ENCODE measurements around the gene LPAR1. TPM values are rescaled to one million over a fixed set of nuclear protein-coding genes. Genes with fewer than 3 reads are reported as not detected.

Gene LPAR1
- total RNA-seq, 1 experiment from 2014 or later, result 28.3 TPM

GRCh38 chr9:110894731-110895130, 143.5 kb downstream of the LPAR1 start:
- BruUV-seq (replicated peaks), result no TSS peak
- Histone ChIP-seq H3K36me3 (ENCODE audit: insufficient read depth, low read length, poor library complexity, severe bottlenecking) (no peaks in the 10 kb centered on the region), H3K4me3 (ENCODE audit: low read depth, low read length, poor library complexity, severe bottlenecking) (no peak overlapping the region), H3K4me1 (ENCODE audit: insufficient read depth, low read length, poor library complexity, severe bottlenecking) (peaks cover 33% of the 10 kb centered on the region), H3K27ac (ENCODE audit: low read depth, low read length, poor library complexity, severe bottlenecking) (no peak overlapping the region), H3K27me3 (replicated peaks; ENCODE audit: insufficient read depth, low read depth, low read length, poor library complexity) (no peaks in the 10 kb centered on the region), H3K9me3 (ENCODE audit: low read depth, low read length, poor library complexity, severe bottlenecking) (no peaks in the 10 kb centered on the region)
- no peak for DNase-seq (ENCODE audit: low spot score)
- POLR2A ChIA-PET (ENCODE audit: low non-redundant PET), result no interaction called here
- CTCF ChIA-PET, result no interaction called here
- intact Hi-C loops (cut with micrococcal nuclease; ENCODE audit: unreplicated experiment), result loop anchor here (5.0 to 10.0 kb wide), 3 partner anchors 133 to 400 kb away; no protein-coding TSS in a partner anchor
- TF ChIP-seq EZH2 (IDR thresholded peaks at IDR 0.05; ENCODE audit: borderline replicate concordance, low read depth, low read length, poor library complexity, severe bottlenecking), result no peak
- no peak for TF ChIP-seq CTCF (conservative IDR thresholded peaks at IDR 0.05; ENCODE audit: low read depth, low read length)

- Histone ChIP-seq H3K4me1 (ENCODE audit: insufficient read depth, low read length, poor library complexity, severe bottlenecking) (peaks cover 43% of the 10 kb centered on the region), H3K4me3 (ENCODE audit: low read depth, low read length, poor library complexity, severe bottlenecking) (no peak overlapping the region), H3K27me3 (replicated peaks; ENCODE audit: insufficient read depth, low read depth, low read length, poor library complexity) (no peaks in the 10 kb centered on the region), H3K9me3 (ENCODE audit: low read depth, low read length, poor library complexity, severe bottlenecking) (no peaks in the 10 kb centered on the region), H3K27ac (ENCODE audit: low read depth, low read length, poor library complexity, severe bottlenecking) (peak overlapping the region; percentile 69), H3K36me3 (ENCODE audit: insufficient read depth, low read length, poor library complexity, severe bottlenecking) (no peaks in the 10 kb centered on the region)
- POLR2A ChIA-PET (ENCODE audit: low non-redundant PET), result no interaction called here
- intact Hi-C loops (cut with micrococcal nuclease; ENCODE audit: unreplicated experiment), result loop anchor here (2.0 to 10.0 kb wide), 4 partner anchors 86 to 402 kb away; no protein-coding TSS in a partner anchor
- BruUV-seq (replicated peaks), result no TSS peak
- peak; percentile 71 for DNase-seq (ENCODE audit: low spot score)
- CTCF ChIA-PET, result no interaction called here
- TF ChIP-seq EZH2 (IDR thresholded peaks at IDR 0.05; ENCODE audit: borderline replicate concordance, low read depth, low read length, poor library complexity, severe bottlenecking) (no peak), CTCF (conservative IDR thresholded peaks at IDR 0.05; ENCODE audit: low read depth, low read length) (no peak)
Measured at GRCh38 chr9:110892689-110893088, 145.6 kb downstream of the LPAR1 start.

- H3K9me3 ChIP-seq (ENCODE audit: low read depth, low read length, poor library complexity, severe bottlenecking), result no peaks in the 10 kb centered on the region
- DNase-seq (ENCODE audit: low spot score), result peak; percentile 80
- H3K36me3 ChIP-seq (ENCODE audit: insufficient read depth, low read length, poor library complexity, severe bottlenecking), result no peaks in the 10 kb centered on the region
- peaks cover 47% of the 10 kb centered on the region for H3K4me1 ChIP-seq (ENCODE audit: insufficient read depth, low read length, poor library complexity, severe bottlenecking)
- H3K27ac ChIP-seq (ENCODE audit: low read depth, low read length, poor library complexity, severe bottlenecking), result peak overlapping the region; percentile 69
- H3K4me3 ChIP-seq (ENCODE audit: low read depth, low read length, poor library complexity, severe bottlenecking), result no peak overlapping the region
- intact Hi-C loops (cut with micrococcal nuclease; ENCODE audit: unreplicated experiment), result loop anchor here (2.0 to 10.0 kb wide), 4 partner anchors 87 to 403 kb away; no protein-coding TSS in a partner anchor
- ChIA-PET CTCF (interaction anchor here (0.6 kb wide), 1 partner anchor 408 kb away, joined by 3 read pairs; no protein-coding TSS in a partner anchor), POLR2A (ENCODE audit: low non-redundant PET) (no interaction called here)
- TF ChIP-seq EZH2 (IDR thresholded peaks at IDR 0.05; ENCODE audit: borderline replicate concordance, low read depth, low read length, poor library complexity, severe bottlenecking), result no peak
- TF ChIP-seq CTCF (conservative IDR thresholded peaks at IDR 0.05; ENCODE audit: low read depth, low read length), result no peak
- no peaks in the 10 kb centered on the region for H3K27me3 ChIP-seq (replicated peaks; ENCODE audit: insufficient read depth, low read depth, low read length, poor library complexity)
- no TSS peak for BruUV-seq (replicated peaks)
Measured at GRCh38 chr9:110891760-110892159, 146.5 kb downstream of the LPAR1 start.

Data from A673 (cell line).